Lower leg skin (tissue), 4 donors: ENCODE results near the gene SEH1L. TPM values are rescaled to one million over a fixed set of nuclear protein-coding genes. Genes with fewer than 3 reads are reported as not detected.

ENCODE experiments used
- DNase-seq, 2 donors: peaks; one replicate each; pipeline ENCODE4 v3.0.0-alpha.2; 2019; ENCODE audit warnings: low spot score in 2 of 2
- H3K4me3 ChIP-seq: fragments of 200-600 bp; sonication (generic); 2 replicates; pipeline ENCODE4 v1.5.1; 2017; ENCODE audit warnings: mild to moderate bottlenecking, low read depth; ENCODE audit not compliant: poor library complexity, severe bottlenecking
- POLR2A ChIP-seq, 2 donors: fragments of 450-650 bp; IDR thresholded peaks; one replicate each; pipeline ENCODE4 v1.6.1; 2016 to 2017; ENCODE audit warnings: antibody characterized with exemption in 2 of 2, mild to moderate bottlenecking in 1 of 2, moderate library complexity in 1 of 2
- WGBS, 2 donors: methylation state at CpG; one replicate each; pipeline ENCODE4 v1.1.5; 2018; 5-methylcytosine and 5-hydroxymethylcytosine counted together
- intact Hi-C: fragments of 100-400 bp; cut with DNase I; formaldehyde crosslinking; loops from one replicate; pipeline ENCODE4 v1.15.0; 2023; ENCODE audit warnings: low total_unique reads
- total RNA-seq, 4 donors: library from RNA; depleted of rRNA; stranded (reverse); fragments of >200 nt; gene quantifications; one replicate each; pipeline ENCODE4 v1.1.0, GENCODE V29; 2016
- TF ChIP-seq, protein P1 (sequence below), 3 donors: fragments of 450-650 bp; IDR thresholded peaks; one replicate each; pipeline ENCODE4 v1.5.1; 2016; ENCODE audit warnings: antibody characterized with exemption in 3 of 3, mild to moderate bottlenecking in 3 of 3, moderate library complexity in 2 of 3

SEH1L gene
- total RNA-seq, 4 donors from 2014 or later = 24.1 to 32.2 (median 26.1) TPM

DNA sequence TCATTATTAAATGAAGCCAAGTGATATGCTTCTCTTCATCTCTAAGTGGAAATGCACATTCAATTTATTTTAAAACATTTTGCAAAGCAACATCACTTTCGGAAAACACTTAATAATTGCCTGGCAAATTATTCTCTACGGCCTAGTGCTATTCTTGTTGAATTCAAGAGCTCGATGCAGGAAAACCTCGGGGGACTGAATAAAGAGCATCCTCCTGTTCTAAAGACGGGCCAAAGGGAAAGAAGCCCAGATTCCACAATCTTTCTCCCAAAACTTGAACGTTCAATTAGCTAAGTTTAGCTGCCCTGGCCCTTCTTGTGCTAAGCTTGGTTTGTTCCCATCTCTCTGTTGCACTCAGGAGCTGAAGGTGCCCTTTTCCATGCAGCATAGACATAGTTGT is 23.2 kb upstream of the SEH1L start:
- 67 to 74% methylated on average over 6 of the region's 6 CpGs for WGBS, 2 donors
- TF ChIP-seq POLR2A (IDR thresholded peaks at IDR 0.05) = no peak
- TF ChIP-seq, protein P1, sequence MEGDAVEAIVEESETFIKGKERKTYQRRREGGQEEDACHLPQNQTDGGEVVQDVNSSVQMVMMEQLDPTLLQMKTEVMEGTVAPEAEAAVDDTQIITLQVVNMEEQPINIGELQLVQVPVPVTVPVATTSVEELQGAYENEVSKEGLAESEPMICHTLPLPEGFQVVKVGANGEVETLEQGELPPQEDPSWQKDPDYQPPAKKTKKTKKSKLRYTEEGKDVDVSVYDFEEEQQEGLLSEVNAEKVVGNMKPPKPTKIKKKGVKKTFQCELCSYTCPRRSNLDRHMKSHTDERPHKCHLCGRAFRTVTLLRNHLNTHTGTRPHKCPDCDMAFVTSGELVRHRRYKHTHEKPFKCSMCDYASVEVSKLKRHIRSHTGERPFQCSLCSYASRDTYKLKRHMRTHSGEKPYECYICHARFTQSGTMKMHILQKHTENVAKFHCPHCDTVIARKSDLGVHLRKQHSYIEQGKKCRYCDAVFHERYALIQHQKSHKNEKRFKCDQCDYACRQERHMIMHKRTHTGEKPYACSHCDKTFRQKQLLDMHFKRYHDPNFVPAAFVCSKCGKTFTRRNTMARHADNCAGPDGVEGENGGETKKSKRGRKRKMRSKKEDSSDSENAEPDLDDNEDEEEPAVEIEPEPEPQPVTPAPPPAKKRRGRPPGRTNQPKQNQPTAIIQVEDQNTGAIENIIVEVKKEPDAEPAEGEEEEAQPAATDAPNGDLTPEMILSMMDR (IDR thresholded peaks at IDR 0.05) = no peak
- intact Hi-C loops = no loop called here
- no peak overlapping the region for H3K4me3 ChIP-seq
- DNase-seq = no peak

DNA sequence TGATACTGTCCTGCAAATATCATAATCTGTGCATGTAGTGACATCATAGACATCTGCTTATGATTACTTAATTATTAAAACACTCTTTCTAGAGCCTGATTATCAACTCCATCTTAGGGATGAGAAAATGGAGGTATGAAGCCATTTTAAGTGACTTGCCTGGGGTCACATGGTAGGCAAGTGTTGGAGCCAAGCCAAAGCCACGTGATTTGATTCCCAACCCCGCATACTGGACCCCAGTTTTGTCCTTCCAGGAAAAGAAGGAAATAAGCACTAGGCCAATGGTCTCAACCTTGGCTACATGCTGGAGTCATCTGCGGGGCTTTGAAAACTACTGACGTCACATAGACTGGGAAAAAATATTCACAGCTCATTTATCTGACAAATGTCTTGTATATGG is 19.6 kb upstream of the SEH1L start:
- 59 to 69% methylated on average over 4 of the region's 4 CpGs for WGBS, 2 donors
- DNase-seq = no peak
- no peak overlapping the region for H3K4me3 ChIP-seq
- TF ChIP-seq POLR2A (IDR thresholded peaks at IDR 0.05) = no peak
- TF ChIP-seq, protein P1 (IDR thresholded peaks at IDR 0.05) = no peak
- intact Hi-C loops = no loop called here

DNA sequence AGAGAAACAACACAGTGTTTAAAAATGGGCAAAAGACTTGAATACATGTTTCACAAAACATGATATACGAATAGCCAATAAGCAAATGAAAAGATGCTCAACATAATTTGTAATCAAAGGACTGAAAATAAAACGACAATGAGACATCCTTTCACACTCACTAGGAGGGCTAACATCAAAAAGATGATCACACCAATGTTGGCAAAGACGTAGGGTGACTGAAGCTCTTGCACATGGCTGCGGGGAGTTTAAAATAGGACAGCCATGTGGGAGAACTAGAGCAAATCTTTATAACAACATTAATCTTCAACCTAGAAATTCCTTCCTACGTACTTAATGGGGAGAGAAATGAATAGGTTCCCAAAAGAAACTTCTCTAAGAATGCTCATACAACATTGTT is 19.2 kb upstream of the SEH1L start:
- intact Hi-C loops = no loop called here
- no peak overlapping the region for H3K4me3 ChIP-seq
- DNase-seq = no peak
- TF ChIP-seq, protein P1 (IDR thresholded peaks at IDR 0.05) = no peak
- no peak for TF ChIP-seq POLR2A (IDR thresholded peaks at IDR 0.05)
- 76 to 83% methylated on average over 5 of the region's 5 CpGs for WGBS, 2 donors

DNA sequence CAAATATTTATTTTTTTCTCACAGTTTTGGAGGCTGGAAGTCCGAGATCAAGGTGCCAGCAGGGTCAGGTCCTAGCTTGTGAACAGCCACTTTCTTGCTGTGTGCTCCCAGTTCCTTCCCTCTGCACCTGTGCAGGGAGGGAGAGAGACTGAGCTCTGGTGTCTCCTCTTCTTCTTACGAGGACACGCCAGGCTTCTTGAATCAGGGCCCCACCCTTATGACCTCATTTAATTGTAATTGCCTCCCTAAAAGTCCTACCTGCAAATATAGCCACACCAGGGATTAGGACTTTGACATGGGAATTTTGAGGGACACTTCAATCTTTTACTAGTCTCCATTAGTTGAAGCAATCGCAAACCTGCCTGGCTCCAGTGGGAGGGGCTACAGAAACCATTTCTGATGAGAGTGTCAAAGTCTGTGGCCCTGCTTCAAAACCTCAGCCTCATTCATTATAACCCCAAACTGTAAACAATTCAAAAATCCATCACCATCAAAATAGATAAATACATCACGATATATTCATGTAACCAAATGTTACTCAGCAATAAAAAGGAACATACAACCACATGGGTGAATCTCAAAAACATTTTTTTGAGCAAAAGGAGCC is 18.2 kb upstream of the SEH1L start:
- DNase-seq = no peak
- intact Hi-C loops = loop anchor here (5.0 kb wide), 1 partner anchor 202 kb away; no protein-coding TSS in a partner anchor
- WGBS, 2 donors = 57 to 75% methylated on average over 5 of the region's 5 CpGs
- no peak overlapping the region for H3K4me3 ChIP-seq
- no peak for TF ChIP-seq POLR2A (IDR thresholded peaks at IDR 0.05)
- TF ChIP-seq, protein P1 (IDR thresholded peaks at IDR 0.05) = no peak

DNA sequence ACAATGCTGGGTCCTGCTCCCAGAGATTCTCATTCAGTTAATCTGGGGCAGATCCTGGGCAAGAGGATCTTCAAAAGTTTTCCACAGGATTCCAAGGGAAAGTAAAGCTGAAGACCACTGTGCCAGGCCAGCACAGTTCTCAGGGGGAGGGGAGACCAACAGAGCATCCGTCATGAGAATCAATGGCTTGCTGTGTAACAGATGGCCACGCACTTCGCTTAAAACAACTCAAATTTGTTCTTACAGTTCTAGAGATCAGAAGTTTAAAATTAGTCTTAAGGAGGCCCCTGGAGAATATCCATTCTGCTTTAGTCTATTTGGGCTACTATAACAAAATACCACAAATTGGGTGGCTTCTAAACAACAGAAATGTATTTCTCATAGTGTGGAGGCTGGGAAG is 17.4 kb upstream of the SEH1L start:
- no peak for TF ChIP-seq POLR2A (IDR thresholded peaks at IDR 0.05)
- TF ChIP-seq, protein P1 (IDR thresholded peaks at IDR 0.05) = no peak
- H3K4me3 ChIP-seq = no peak overlapping the region
- WGBS, 2 donors = 90 to 95% methylated on average over 3 of the region's 3 CpGs
- intact Hi-C loops = loop anchor here (5.0 kb wide), 1 partner anchor 203 kb away; no protein-coding TSS in a partner anchor
- no peak for DNase-seq

DNA sequence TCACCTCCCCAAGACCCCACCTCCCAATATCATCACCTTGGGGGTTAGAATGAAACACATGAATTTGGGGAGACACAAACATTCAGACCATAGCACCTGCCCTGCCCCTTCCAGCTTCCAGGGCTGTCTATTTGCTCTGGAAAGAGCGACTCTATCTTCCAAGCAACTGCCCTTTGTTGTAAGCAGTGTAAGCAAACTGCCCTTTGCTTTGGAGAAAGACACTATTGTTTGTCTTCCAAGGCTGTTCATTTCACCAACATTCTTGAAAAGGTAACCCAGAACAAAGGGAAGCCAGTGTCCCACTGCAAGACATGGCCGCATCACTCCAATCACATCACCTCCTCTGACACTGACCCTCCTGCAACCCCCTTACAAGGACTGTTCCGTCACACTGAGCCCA is 16.9 kb upstream of the SEH1L start:
- H3K4me3 ChIP-seq = no peak overlapping the region
- no peak for TF ChIP-seq POLR2A (IDR thresholded peaks at IDR 0.05)
- TF ChIP-seq, protein P1 (IDR thresholded peaks at IDR 0.05) = no peak
- WGBS, 2 donors = 77 to 89% methylated on average over 3 of the region's 3 CpGs
- intact Hi-C loops = loop anchor here (5.0 kb wide), 1 partner anchor 204 kb away; no protein-coding TSS in a partner anchor
- peak in 1 of 2 donors; percentile 17 for DNase-seq
